SK-N-SH (cell line): ENCODE results near the gene NOTO. TPM values are rescaled to one million over a fixed set of nuclear protein-coding genes. Genes with fewer than 3 reads are reported as not detected.

ENCODE experiments used
- CTCF ChIA-PET: fragments of 300-600, 350-600 bp; formaldehyde crosslinking; extraction: SDS; loops from one replicate; lab custom pipeline; 2021; lab: Yijun Ruan, JAX
- POLR2A ChIA-PET: fragments of 350-600 bp; sonication (Branson Sonifier 250); formaldehyde crosslinking; extraction: SDS; loops from one replicate; lab custom pipeline; 2020; ENCODE audit warnings: antibody characterized with exemption, inconsistent platforms; lab: Yijun Ruan, JAX
- DNase-seq: peaks from one replicate; pipeline ENCODE4 v3.0.0; 2012
- H2AFZ ChIP-seq: fragments of 200-600 bp; sonication (generic); 2 replicates; pipeline ENCODE4 v1.8.1; 2016; ENCODE audit warnings: antibody characterized with exemption, mild to moderate bottlenecking, low read depth
- H3F3A ChIP-seq: fragments of 200-600 bp; sonication (generic); replicated peaks from 2 replicates; pipeline ENCODE3; 2016; ENCODE audit warnings: antibody characterized with exemption, mild to moderate bottlenecking; ENCODE audit not compliant: insufficient read depth
- H3K27ac ChIP-seq, 2 experiments: fragments of 200-500 bp in 1 of 2; fragments of 200-600 bp in 1 of 2; sonication (Bioruptor generic) in 1 of 2; sonication (generic), shearing (Covaris generic) in 1 of 2; 2 replicates each; pipeline versions ENCODE4 v1.5.1 to v1.6.1; 2014 to 2016; ENCODE audit warnings: low read depth in 2 of 2, inconsistent platforms in 1 of 2, low read length in 1 of 2, mild to moderate bottlenecking in 1 of 2, mixed read lengths in 1 of 2
- H3K27me3 ChIP-seq: fragments of 200-600 bp; sonication (generic), shearing (Covaris generic); 2 replicates; pipeline ENCODE4 v1.6.1; 2016; ENCODE audit warnings: mixed run types; ENCODE audit not compliant: insufficient read depth
- H3K36me3 ChIP-seq, 2 experiments: fragments of 200-500 bp in 1 of 2; fragments of 200-600 bp in 1 of 2; sonication (Bioruptor generic) in 1 of 2; sonication (generic) in 1 of 2; replicated peaks in 1 of 2; 2 replicates each; pipeline versions ENCODE3 to v1.5.1; 2014 to 2016; ENCODE audit warnings: low read length in 1 of 2, mild to moderate bottlenecking in 1 of 2; ENCODE audit not compliant: insufficient read depth in 2 of 2, control insufficient read depth in 1 of 2
- H3K4me1 ChIP-seq, 2 experiments: fragments of 200-500 bp in 1 of 2; fragments of 200-600 bp in 1 of 2; sonication (Bioruptor generic) in 1 of 2; sonication (generic), shearing (Covaris generic) in 1 of 2; 2 replicates each; pipeline versions ENCODE4 v1.5.1 to v1.6.1; 2014 to 2016; ENCODE audit warnings: low read depth in 1 of 2, low read length in 1 of 2, mixed run types in 1 of 2; ENCODE audit not compliant: insufficient read depth in 2 of 2, control insufficient read depth in 1 of 2
- H3K4me2 ChIP-seq: fragments of 200-600 bp; sonication (generic), shearing (Covaris generic); 2 replicates; pipeline ENCODE4 v1.6.1; 2017; ENCODE audit warnings: mixed run types
- H3K4me3 ChIP-seq, 2 experiments: fragments of 200-500 bp in 1 of 2; fragments of 200-600 bp in 1 of 2; sonication (Bioruptor generic) in 1 of 2; sonication (generic), shearing (Covaris generic) in 1 of 2; 2 replicates each; pipeline versions ENCODE4 v1.5.1 to v1.8.1; 2014 to 2016; ENCODE audit warnings: low read depth in 2 of 2, inconsistent platforms in 1 of 2, low read length in 1 of 2, mild to moderate bottlenecking in 1 of 2, mixed read lengths in 1 of 2, moderate library complexity in 1 of 2
- H3K79me2 ChIP-seq: fragments of 200-600 bp; sonication (generic); 2 replicates; pipeline ENCODE4 v1.8.1; 2017; ENCODE audit warnings: mild to moderate bottlenecking; ENCODE audit not compliant: insufficient read depth
- H3K9ac ChIP-seq: fragments of 200-600 bp; sonication (generic); 2 replicates; pipeline ENCODE4 v1.6.1; 2017; ENCODE audit warnings: mixed run types
- H3K9me2 ChIP-seq: fragments of 200-600 bp; sonication (generic); 2 replicates; pipeline ENCODE4 v1.6.1; 2017; ENCODE audit warnings: mixed run types
- H3K9me3 ChIP-seq: fragments of 200-600 bp; sonication (generic); 2 replicates; pipeline ENCODE4 v1.6.1; 2017; ENCODE audit warnings: mixed run types, mild to moderate bottlenecking, moderate library complexity
- H4K20me1 ChIP-seq: fragments of 200-600 bp; sonication (generic); 2 replicates; pipeline ENCODE4 v1.6.1; 2017; ENCODE audit warnings: mild to moderate bottlenecking, mixed run types; ENCODE audit not compliant: insufficient read depth
- CHD2 ChIP-seq: fragments of 150-350 bp; IDR thresholded peaks from 2 replicates; pipeline ENCODE4 v1.6.1; 2018; ENCODE audit warnings: low read length; ENCODE audit not compliant: partially characterized antibody
- CTCF ChIP-seq: fragments of 200-600 bp; sonication (generic); IDR thresholded peaks from 2 replicates; pipeline ENCODE4 v1.6.1; 2017; ENCODE audit warnings: antibody characterized with exemption, mild to moderate bottlenecking, moderate library complexity
- ELF1 ChIP-seq: IDR thresholded peaks from 2 replicates; pipeline ENCODE4 v1.4.0; 2012
- EP300 ChIP-seq, 2 experiments: IDR thresholded peaks; 2 replicates each; pipeline versions ENCODE4 v1.4.0 to v1.6.1; 2012; ENCODE audit warnings: borderline replicate concordance in 1 of 2, low read depth in 1 of 2, low read length in 1 of 2
- GATA2 ChIP-seq: sonication (generic); formaldehyde crosslinking; IDR thresholded peaks from 2 replicates; pipeline ENCODE4 v1.5.0; 2020; ENCODE audit warnings: mild to moderate bottlenecking, missing genetic modification reagents
- JUND ChIP-seq: IDR thresholded peaks from 2 replicates; pipeline ENCODE4 v1.4.0; 2012
- MEF2A ChIP-seq: IDR thresholded peaks from 2 replicates; pipeline ENCODE4 v1.4.0; 2012; ENCODE audit warnings: low read depth, borderline replicate concordance
- MXI1 ChIP-seq: IDR thresholded peaks from 2 replicates; pipeline ENCODE4 v1.6.1; 2012; ENCODE audit warnings: mild to moderate bottlenecking, low read depth, low read length, improper control_type of control experiment
- NRF1 ChIP-seq: IDR thresholded peaks from 2 replicates; pipeline ENCODE4 v1.6.1; 2012; ENCODE audit warnings: low read depth, mild to moderate bottlenecking, low read length
- PBX3 ChIP-seq: IDR thresholded peaks from 2 replicates; pipeline ENCODE4; 2012
- RFX5 ChIP-seq: IDR thresholded peaks from 2 replicates; pipeline ENCODE4 v1.6.1; 2012; ENCODE audit warnings: mild to moderate bottlenecking, improper control_type of control experiment, low read length
- RXRA ChIP-seq: IDR thresholded peaks from 2 replicates; pipeline ENCODE4 v1.4.0; 2012; ENCODE audit warnings: low read depth, mild to moderate bottlenecking, borderline replicate concordance
- SIN3A ChIP-seq: IDR thresholded peaks from 2 replicates; pipeline ENCODE4 v1.6.1; 2012; ENCODE audit warnings: low read depth, mild to moderate bottlenecking, low read length, moderate library complexity, borderline replicate concordance
- SMC3 ChIP-seq: IDR thresholded peaks from 2 replicates; pipeline ENCODE4 v1.6.1; 2012; ENCODE audit warnings: low read depth, low read length, improper control_type of control experiment
- TAF1 ChIP-seq: IDR thresholded peaks from 2 replicates; pipeline ENCODE4 v1.6.1; 2012; ENCODE audit warnings: low read depth, mild to moderate bottlenecking, low read length, moderate library complexity, borderline replicate concordance
- TCF12 ChIP-seq: IDR thresholded peaks from 2 replicates; pipeline ENCODE4 v1.4.0; 2012
- USF1 ChIP-seq: IDR thresholded peaks from 2 replicates; pipeline ENCODE4 v1.4.0; 2012; ENCODE audit warnings: low read depth, borderline replicate concordance
- ZBTB33 ChIP-seq: IDR thresholded peaks from 2 replicates; pipeline ENCODE4 v1.4.0; 2012; ENCODE audit warnings: low read depth, borderline replicate concordance
- WGBS: methylation state at CpG from one replicate; pipeline ENCODE4 v1.1.6; 2017; ENCODE audit warnings: low lambda C conversion rate; 5-methylcytosine and 5-hydroxymethylcytosine counted together
- polyA plus RNA-seq, 3 experiments: library from polyadenylated mRNA; depleted of rRNA; stranded (reverse); fragments of >200 nt; gene quantifications; 2 replicates each; pipeline ENCODE4 v1.2.3, GENCODE V29; 2012

The NOTO gene
- polyA plus RNA-seq, 1 of the 3 experiments (the other 2 are of a cell fraction): not detected

GRCh38 chr2:73214120-73215035 lies 12.0 kb downstream of the NOTO start, which contains the start of gene SMYD5 (continued):
- TF ChIP-seq EP300 (IDR thresholded peaks at IDR 0.05; ENCODE audit: borderline replicate concordance in 1 of 2, low read depth in 1 of 2, low read length in 1 of 2): no peak
- peak; percentile 90 for TF ChIP-seq SIN3A
- peak; percentile 99 for TF ChIP-seq MXI1
- peak; percentile 47; the same call in 1 of the 2 replicates for TF ChIP-seq NRF1
- no peak for TF ChIP-seq MEF2A
- no peak for TF ChIP-seq CTCF
- TF ChIP-seq SMC3: no peak
- TF ChIP-seq CHD2: peak; percentile 71
- TF ChIP-seq RFX5: peak; percentile 20; the same call in 1 of the 2 replicates
- TF ChIP-seq USF1: no peak

- Histone ChIP-seq H3K36me3 (no peaks in the 10 kb centered on the region), H4K20me1 (no peaks in the 10 kb centered on the region), H3K4me2 (peak overlapping the region; percentile 88), H3K9ac (peak overlapping the region; percentile 78), H3K79me2 (peaks cover 42% of the 10 kb centered on the region), H3K9me3 (no peaks in the 10 kb centered on the region), H3K27ac (no peak overlapping the region), H3K4me3 (peak overlapping the region; percentile 77; a peak in 3 of 4 replicates), H2AFZ (no peak overlapping the region), H3K27me3 (no peaks in the 10 kb centered on the region), H3K4me1 (peaks cover 3 to 17% of the 10 kb centered on the region in 2 experiments; a peak in 2 of 4 replicates), H3F3A (peaks cover 18% of the 10 kb centered on the region), H3K9me2 (no peaks in the 10 kb centered on the region)
- no peak for DNase-seq
- ChIA-PET POLR2A (no interaction called here), CTCF (interaction anchor here (0.8 to 1.5 kb wide), 5 partner anchors 13 to 59 kb away, joined by 3 to 9 read pairs (median 4); partner anchors contain the start of gene CCT7)
- no peak for TF ChIP-seq TAF1
- TF ChIP-seq ELF1: no peak
- TF ChIP-seq MEF2A: no peak
- no peak for TF ChIP-seq GATA2 (CRISPR knock-in tag)
- no peak for TF ChIP-seq TCF12
- no peak for TF ChIP-seq PBX3
- TF ChIP-seq JUND: no peak
- TF ChIP-seq ZBTB33: no peak
- TF ChIP-seq RXRA: no peak
- 80% methylated on average over 4 of the region's 4 CpGs for WGBS
These were observed 12.9 kb downstream of the NOTO start for GRCh38 chr2:73215254-73215653.
